B cell (primary cell): ENCODE results near the gene DACH1. TPM values are rescaled to one million over a fixed set of nuclear protein-coding genes. Genes with fewer than 3 reads are reported as not detected.

ENCODE experiments used
- ATAC-seq: fragments of 200-7000 bp; cut with Tn5 transposase; one replicate; pipeline ENCODE4 v1.10.0; 2021; ENCODE audit warnings: low read depth, mild to moderate bottlenecking, moderate number of reproducible peaks, moderate library complexity
- CTCF ChIA-PET: fragments of 350-600 bp; sonication (Branson Sonifier 250); formaldehyde crosslinking; loops from one replicate; lab custom pipeline; 2021; ENCODE audit warnings: antibody characterized with exemption, inconsistent platforms; lab: Charles Lee
- POLR2A ChIA-PET: fragments of 350-600 bp; sonication (Branson Sonifier 250); formaldehyde crosslinking; loops from one replicate; lab custom pipeline; 2021; ENCODE audit warnings: antibody characterized with exemption; lab: Charles Lee
- DNase-seq: peaks from one replicate; pipeline ENCODE4 v3.0.0; 2013
- H2AFZ ChIP-seq: 2 replicates; pipeline ENCODE4 v1.6.1; 2012; ENCODE audit warnings: mild to moderate bottlenecking, low read depth, low read length; ENCODE audit not compliant: insufficient read depth, poor library complexity, severe bottlenecking
- H3K27ac ChIP-seq, 2 donors: 1 replicate in 1 of 2; 2 replicates in 1 of 2; pipeline ENCODE4 v1.5.1; 2012 to 2013; ENCODE audit warnings: low read length in 2 of 2, mild to moderate bottlenecking in 2 of 2, moderate library complexity in 1 of 2
- H3K27me3 ChIP-seq, 4 experiments: fragments of 200-600 bp in 1 of 4; sonication (generic) in 1 of 4; replicated peaks in 1 of 4; 1 replicate in 2 of 4; 2 replicates in 2 of 4; pipeline versions ENCODE4 v1.6.1 to v1.7.0; 2013 to 2016; ENCODE audit warnings: low read length in 3 of 4, mild to moderate bottlenecking in 2 of 4, mixed read lengths in 1 of 4, moderate library complexity in 1 of 4; ENCODE audit not compliant: insufficient read depth in 4 of 4, control insufficient read depth in 3 of 4; ENCODE audit errors: control extremely low read depth in 1 of 4
- H3K36me3 ChIP-seq, 2 experiments: replicated peaks in 1 of 2; 1 replicate in 1 of 2; 2 replicates in 1 of 2; pipeline versions ENCODE4 v1.6.1 to v1.7.1; 2013; ENCODE audit warnings: low read length in 1 of 2; ENCODE audit not compliant: insufficient read depth in 2 of 2, control insufficient read depth in 1 of 2; ENCODE audit errors: control extremely low read depth in 1 of 2, extremely low read depth in 1 of 2
- H3K4me1 ChIP-seq, 2 donors: fragments of 200-600 bp in 1 of 2; sonication (generic) in 1 of 2; 1 replicate in 1 of 2; 2 replicates in 1 of 2; pipeline versions ENCODE4 v1.5.1 to v1.6.1; 2013 to 2017; ENCODE audit warnings: low read length in 2 of 2; ENCODE audit not compliant: control insufficient read depth in 2 of 2, insufficient read depth in 2 of 2
- H3K4me2 ChIP-seq: replicated peaks from 2 replicates; pipeline ENCODE3; 2012; ENCODE audit warnings: mild to moderate bottlenecking, low read depth, low read length; ENCODE audit not compliant: poor library complexity, severe bottlenecking
- H3K4me3 ChIP-seq, 5 experiments: fragments of 200-600 bp in 1 of 5; sonication (generic) in 1 of 5; 1 replicate in 3 of 5; 2 replicates in 2 of 5; pipeline versions ENCODE4 v1.5.1 to v1.7.0; 2011 to 2016; ENCODE audit warnings: low read length in 4 of 5, mild to moderate bottlenecking in 4 of 5, low read depth in 2 of 5, control low read depth in 1 of 5, moderate library complexity in 1 of 5; ENCODE audit not compliant: insufficient read depth in 1 of 5; ENCODE audit errors: control extremely low read depth in 1 of 5, extremely low read depth in 1 of 5
- H3K79me2 ChIP-seq: fragments of 200-600 bp; sonication (generic); one replicate; pipeline ENCODE4 v1.6.0; 2016; ENCODE audit warnings: low read length; ENCODE audit not compliant: control insufficient read depth, insufficient read depth
- H3K9ac ChIP-seq: fragments of 200-600 bp; sonication (generic); 2 replicates; pipeline ENCODE4 v1.6.1; 2017; ENCODE audit warnings: mild to moderate bottlenecking, low read length, moderate library complexity
- H3K9me3 ChIP-seq, 3 donors: one replicate each; pipeline versions ENCODE4 v1.6.1 to v1.7.1; 2013; ENCODE audit warnings: low read length in 2 of 3; ENCODE audit not compliant: control insufficient read depth in 2 of 3, insufficient read depth in 1 of 3; ENCODE audit errors: control extremely low read depth in 1 of 3
- H4K20me1 ChIP-seq: 2 replicates; pipeline ENCODE4 v1.6.0; 2012; ENCODE audit warnings: mild to moderate bottlenecking, low read length; ENCODE audit not compliant: insufficient read depth, control insufficient read depth, poor library complexity, severe bottlenecking
- H3K27ac Mint-ChIP-seq: one replicate; pipeline ENCODE4 v1.8.0; 2021; ENCODE audit warnings: mixed read lengths
- H3K27me3 Mint-ChIP-seq: one replicate; pipeline ENCODE4 v1.8.0; 2021; ENCODE audit warnings: mixed read lengths
- H3K4me1 Mint-ChIP-seq: one replicate; pipeline ENCODE4 v1.8.0; 2021; ENCODE audit warnings: mixed read lengths
- H3K4me3 Mint-ChIP-seq: one replicate; pipeline ENCODE4 v1.8.0; 2021; ENCODE audit warnings: mixed read lengths
- H3K9me3 Mint-ChIP-seq: one replicate; pipeline ENCODE4 v1.8.0; 2022; ENCODE audit warnings: mixed read lengths; ENCODE audit not compliant: insufficient read depth
- CTCF ChIP-seq: fragments of 200-600 bp; IDR thresholded peaks from one replicate; pipeline ENCODE4 v1.8.0; 2022; ENCODE audit warnings: antibody characterized with exemption, mild to moderate bottlenecking
- EZH2 ChIP-seq: IDR thresholded peaks from 2 replicates; pipeline ENCODE4 v1.6.1; 2012; ENCODE audit warnings: borderline replicate concordance, low read depth, mild to moderate bottlenecking, moderate library complexity, low read length; ENCODE audit not compliant: insufficient read depth, poor library complexity, severe bottlenecking
- WGBS: methylation state at CpG from one replicate; pipeline ENCODE4 v1.1.5; 2013; ENCODE audit warnings: missing lambda C conversion rate; ENCODE audit not compliant: insufficient coverage; 5-methylcytosine and 5-hydroxymethylcytosine counted together
- intact Hi-C: fragments of 100-400 bp; cut with micrococcal nuclease; formaldehyde crosslinking; loops from one replicate; pipeline ENCODE4 v1.10.0; 2022
- polyA plus RNA-seq: library from polyadenylated mRNA; depleted of rRNA; stranded (reverse); fragments of >200 nt; gene quantifications from 2 replicates; pipeline ENCODE4 v1.2.3, GENCODE V29; 2012
- total RNA-seq, 2 donors: library from RNA; stranded (reverse); fragments of 120-200 nt in 1 of 2; gene quantifications; 1 replicate in 1 of 2; 2 replicates in 1 of 2; pipeline versions ENCODE4 v1.2.3 to v1.2.4, GENCODE V29; 2013 to 2022

Gene DACH1
- total and polyA plus RNA-seq, 2 donors (not counting 1 experiment from before 2014, with no cell fraction given): not detected

GRCh38 chr13:71483733-71484132 lies 383.3 kb downstream of the DACH1 start:
- CTCF ChIA-PET: no interaction called here
- Histone ChIP-seq H3K9me3 (peaks cover 0 to 4% (median 0%) of the 10 kb centered on the region in 3 donors), H4K20me1 (no peaks in the 10 kb centered on the region), H3K36me3 (no peaks in the 10 kb centered on the region), H3K4me2 (no peak overlapping the region), H3K9ac (no peak overlapping the region), H3K4me3 (no peak overlapping the region), H3K79me2 (no peaks in the 10 kb centered on the region), H3K4me1 (no peaks in the 10 kb centered on the region), H2AFZ (no peak overlapping the region), H3K27ac (no peak overlapping the region), H3K27me3 (no peaks in the 10 kb centered on the region)
- Mint-ChIP-seq H3K27ac (no peak overlapping the region), H3K4me3 (no peak overlapping the region), H3K4me1 (no peaks in the 10 kb centered on the region), H3K27me3 (no peaks in the 10 kb centered on the region), H3K9me3 (no peaks in the 10 kb centered on the region)
- no peak for TF ChIP-seq CTCF
- TF ChIP-seq EZH2: no peak
- DNase-seq: no peak
- ATAC-seq: no peak
- intact Hi-C loops: no loop called here
- POLR2A ChIA-PET: no interaction called here

DNA sequence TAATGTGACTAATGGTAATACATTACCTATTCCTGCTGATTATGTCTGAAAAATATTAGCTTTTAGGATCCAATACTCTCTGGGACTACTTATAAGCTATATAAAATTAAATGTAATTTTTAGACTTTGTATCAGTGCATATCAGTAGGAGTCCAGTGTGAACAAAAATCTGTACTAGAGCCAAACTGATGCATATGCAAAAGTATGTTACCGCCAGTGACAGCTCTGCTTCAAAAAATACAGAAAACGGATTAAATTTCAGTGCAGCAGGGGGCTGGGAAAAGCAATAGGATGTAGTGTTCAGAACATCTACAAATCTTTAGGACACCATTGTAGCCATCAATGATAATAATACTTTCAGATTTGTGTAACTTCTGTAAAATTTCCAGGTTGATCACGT lies 385.5 kb downstream of the DACH1 start:
- H3K27me3 ChIP-seq: no peaks in the 10 kb centered on the region
- H3K4me3 ChIP-seq: no peak overlapping the region
- Mint-ChIP-seq H3K4me3 (no peak overlapping the region), H3K4me1 (no peaks in the 10 kb centered on the region), H3K27ac (no peak overlapping the region), H3K27me3 (no peaks in the 10 kb centered on the region), H3K9me3 (no peaks in the 10 kb centered on the region)
- no peaks in the 10 kb centered on the region for H3K36me3 ChIP-seq
- H2AFZ ChIP-seq: no peak overlapping the region
- no peak overlapping the region for H3K9ac ChIP-seq
- H3K27ac ChIP-seq: no peak overlapping the region
- peaks cover 0 to 4% (median 0%) of the 10 kb centered on the region in 3 donors for H3K9me3 ChIP-seq
- intact Hi-C loops: no loop called here
- no peaks in the 10 kb centered on the region for H3K79me2 ChIP-seq
- DNase-seq (no peak), ATAC-seq (no peak)
- H3K4me1 ChIP-seq: no peaks in the 10 kb centered on the region
- no peaks in the 10 kb centered on the region for H4K20me1 ChIP-seq
- H3K4me2 ChIP-seq: no peak overlapping the region
- ChIA-PET CTCF (no interaction called here), POLR2A (no interaction called here)
- TF ChIP-seq EZH2: no peak
- no peak for TF ChIP-seq CTCF
- WGBS: 100% methylated on average over 3 of the region's 3 CpGs
